HG02884 (cell line): ENCODE data around the gene MTMR10.

Experiments used
- ATAC-seq: cut with Tn5 transposase; IDR thresholded peaks from one replicate; pipeline ENCODE4 v1.9.1; 2021; ENCODE audit warnings: mild to moderate bottlenecking, moderate library complexity; ENCODE audit not compliant: unreplicated experiment

Gene MTMR10

GRCh38 chr15:31013863-31014607 lies 22.6 kb upstream of the MTMR10 start:
- peak; percentile 93 for ATAC-seq

GRCh38 chr15:31012455-31012854 lies 21.0 kb upstream of the MTMR10 start:
- ATAC-seq, result no peak

GRCh38 chr15:31010036-31010435 lies 18.6 kb upstream of the MTMR10 start:
- ATAC-seq, result no peak

- no peak for ATAC-seq
These were observed 14.2 kb upstream of the MTMR10 start for GRCh38 chr15:31005660-31006059.

GRCh38 chr15:31004220-31004733 lies 12.8 kb upstream of the MTMR10 start:
- ATAC-seq, result peak; percentile 92

- no peak for ATAC-seq
These were observed 10.3 kb upstream of the MTMR10 start for GRCh38 chr15:31001702-31002101.

- ATAC-seq, result no peak
These were observed 8.3 kb upstream of the MTMR10 start for GRCh38 chr15:30999729-31000128.

- ATAC-seq, result no peak
These were observed 5.8 kb upstream of the MTMR10 start for GRCh38 chr15:30997270-30997669.

- ATAC-seq, result no peak
These were observed 929 bp upstream of the MTMR10 start for GRCh38 chr15:30992249-30992864.

- no peak for ATAC-seq
These were observed 778 bp downstream of the MTMR10 start for GRCh38 chr15:30990446-30991254.

- ATAC-seq, result no peak
These were observed 1.4 kb downstream of the MTMR10 start for GRCh38 chr15:30990036-30990435.

- ATAC-seq, result no peak
These were observed 6.3 kb downstream of the MTMR10 start for GRCh38 chr15:30985081-30985531.

- no peak for ATAC-seq
These were observed 6.9 kb downstream of the MTMR10 start for GRCh38 chr15:30984542-30984941.

GRCh38 chr15:30984118-30984517 lies 7.3 kb downstream of the MTMR10 start:
- no peak for ATAC-seq

- no peak for ATAC-seq
These were observed 12.0 kb downstream of the MTMR10 start for GRCh38 chr15:30979457-30979856.

- ATAC-seq, result no peak
These were observed 13.1 kb downstream of the MTMR10 start for GRCh38 chr15:30978328-30978727.

GRCh38 chr15:30974112-30974511 lies 17.3 kb downstream of the MTMR10 start:
- no peak for ATAC-seq

- ATAC-seq, result no peak
These were observed 18.0 kb downstream of the MTMR10 start for GRCh38 chr15:30973379-30973778.

GRCh38 chr15:30969724-30970123 lies 21.7 kb downstream of the MTMR10 start:
- ATAC-seq, result no peak

GRCh38 chr15:30963681-30964080 lies 27.7 kb downstream of the MTMR10 start:
- ATAC-seq, result no peak

- no peak for ATAC-seq
These were observed 28.8 kb downstream of the MTMR10 start for GRCh38 chr15:30962659-30963058.
